Fibroblast of skin of left biceps (primary cell): Measurements from ENCODE around the gene HBZ.
"Not testable (repeated sequence)": the region's sequence is repeated elsewhere in the genome, so short reads cannot be mapped to it uniquely, and the experiment has no call there.

Experiments
- DNase-seq, 2 experiments: peaks; one replicate each; pipeline ENCODE4 v3.0.0-alpha.2; 2013; ENCODE audit warnings: low read depth in 2 of 2

Gene HBZ

GRCh38 chr16:164827-165538, 12.5 kb downstream of the HBZ start:
- no peak for DNase-seq

GRCh38 chr16:165539-166374, 13.3 kb downstream of the HBZ start, which contains the start of gene HBM:
Gene HBM, plus strand, starts transcription at chr16:165978. Its CDS starts 20 bp downstream, at chr16:165998.
- DNase-seq = no peak

GRCh38 chr16:166375-167121, 14.1 kb downstream of the HBZ start:
- no peak for DNase-seq

- no peak for DNase-seq
Measured at GRCh38 chr16:167122-167690, 14.8 kb downstream of the HBZ start.

- no peak for DNase-seq
Measured at GRCh38 chr16:168424-168823, 16.0 kb downstream of the HBZ start.

- no peak for DNase-seq
Measured at GRCh38 chr16:169014-169413, 16.6 kb downstream of the HBZ start.

- not testable (repeated sequence) for DNase-seq
Measured at GRCh38 chr16:170088-170507, 17.7 kb downstream of the HBZ start.

GRCh38 chr16:170788-171187, 18.3 kb downstream of the HBZ start:
- no peak for DNase-seq

GRCh38 chr16:172374-172941, 20.0 kb downstream of the HBZ start, which contains the start of gene HBA2:
Gene HBA2, plus strand, starts transcription at chr16:172876. Its CDS starts 37 bp downstream, at chr16:172913.
- not testable (repeated sequence) for DNase-seq

- DNase-seq = not testable (repeated sequence)
Measured at GRCh38 chr16:173211-173854, 20.9 kb downstream of the HBZ start.

GRCh38 chr16:173928-174769, 21.7 kb downstream of the HBZ start:
- DNase-seq = not testable (repeated sequence)

GRCh38 chr16:175011-175949, 22.8 kb downstream of the HBZ start:
- no peak for DNase-seq

- not testable (repeated sequence) for DNase-seq
Measured at GRCh38 chr16:176006-176405, 23.6 kb downstream of the HBZ start.

GRCh38 chr16:176477-177382, 24.3 kb downstream of the HBZ start, which contains the start of gene HBA1:
Gene HBA1, plus strand, starts transcription at chr16:176680. Its CDS starts 37 bp downstream, at chr16:176717.
- DNase-seq = not testable (repeated sequence)

- DNase-seq = no peak
Measured at GRCh38 chr16:177394-177822, 25.0 kb downstream of the HBZ start.

GRCh38 chr16:177981-178667, 25.7 kb downstream of the HBZ start:
- no peak for DNase-seq

GRCh38 chr16:178668-179015, 26.2 kb downstream of the HBZ start:
- DNase-seq = no peak
